NCI-H128 (cell line): ENCODE results near the gene PRAC1.

Experiments
- DNase-seq: peaks from one replicate; lab custom pipeline; 2025; ENCODE audit not compliant: unreplicated experiment; lab: John Stamatoyannopoulos, UW

Gene PRAC1

DNA sequence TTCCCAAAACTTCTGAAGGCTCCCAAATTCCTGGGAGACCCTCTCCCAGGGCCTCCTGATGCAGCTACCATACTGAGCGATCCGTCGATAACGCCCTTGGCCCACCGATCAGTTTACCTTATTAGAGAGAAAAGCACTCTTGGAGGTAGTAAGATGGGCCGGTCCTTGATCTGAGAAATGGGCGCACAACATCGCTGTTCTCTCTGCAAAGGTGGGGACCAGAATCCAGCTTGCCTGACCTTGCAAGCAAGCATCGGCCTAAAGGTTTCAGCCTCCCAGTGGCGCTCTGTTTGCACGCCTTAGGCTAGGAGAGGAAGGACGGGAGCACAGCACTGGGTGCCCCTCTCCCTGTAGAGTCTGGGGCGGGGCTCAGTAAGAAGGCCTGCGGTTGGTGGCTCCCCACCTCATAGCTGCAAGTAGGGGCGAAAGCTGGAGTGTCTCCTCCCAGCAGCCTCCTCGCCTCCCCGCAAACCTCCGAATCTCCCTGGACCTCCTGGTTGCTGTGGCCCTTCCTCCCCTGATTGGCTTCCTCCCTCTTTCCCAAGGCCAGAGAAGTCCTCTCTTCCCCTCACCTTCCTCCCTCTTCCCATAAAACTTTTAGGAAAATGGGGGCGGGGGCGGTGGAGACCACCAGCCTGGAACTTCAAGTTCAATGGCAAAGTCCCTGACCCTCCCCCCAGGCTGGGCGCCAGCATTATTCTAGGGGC lies at the start of gene PRAC1:
Gene PRAC1, minus strand, starts transcription at position 318 of the 707 bp plus-strand sequence. Its CDS starts 126 bp downstream, at position 192.
- DNase-seq, result no peak

DNA sequence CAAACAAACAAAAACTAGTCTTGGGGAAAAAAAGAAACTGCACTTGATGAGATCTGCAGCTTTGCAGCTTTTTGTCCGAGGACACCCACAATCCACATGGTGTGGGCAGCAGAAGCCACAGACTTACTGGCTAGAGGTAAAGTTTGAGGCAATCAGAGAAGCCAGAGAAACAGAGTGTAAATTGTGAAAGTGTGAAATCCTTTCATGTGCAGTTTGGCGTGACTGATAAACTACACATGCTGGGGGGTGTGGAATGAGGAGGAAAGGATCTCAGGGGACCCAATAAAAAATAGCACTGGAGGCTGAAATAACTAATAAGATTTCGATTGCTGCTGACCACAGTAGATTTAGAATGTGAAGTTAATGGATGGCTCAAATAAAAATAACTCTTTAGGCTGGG lies 48.6 kb upstream of the PRAC1 start:
- DNase-seq, result no peak

DNA sequence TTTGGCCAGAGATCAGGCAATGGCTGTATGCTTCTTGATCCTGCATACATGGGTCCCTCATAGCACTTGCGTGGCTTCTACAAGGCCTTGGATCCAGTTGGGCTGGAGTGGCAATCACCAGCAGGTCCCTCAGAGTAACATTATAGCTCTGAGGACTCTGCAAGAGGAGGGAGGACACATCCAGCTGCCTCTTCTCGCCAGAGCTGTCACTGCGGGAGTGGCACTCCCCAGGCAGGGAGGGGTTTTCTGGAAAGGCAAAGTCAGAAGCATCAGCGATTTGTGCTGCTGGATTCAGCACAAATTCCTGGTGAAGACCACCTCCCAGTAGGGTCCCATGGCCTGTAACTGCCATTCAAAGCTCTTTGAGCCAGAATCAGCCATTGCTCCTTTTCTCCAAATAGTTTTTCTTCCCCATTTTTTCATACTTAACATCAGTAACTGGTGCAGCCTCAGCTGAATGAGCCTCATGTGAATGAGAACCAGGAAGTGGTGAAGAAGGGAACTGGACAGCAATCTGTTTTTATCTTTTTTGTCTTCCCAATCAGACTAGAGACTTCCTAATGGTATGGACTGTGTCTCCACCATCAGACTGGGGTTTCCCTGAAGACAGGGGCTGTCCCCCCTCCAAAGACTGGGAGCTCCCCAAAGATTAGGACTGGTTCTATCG lies 46.8 kb upstream of the PRAC1 start:
- no peak for DNase-seq

DNA sequence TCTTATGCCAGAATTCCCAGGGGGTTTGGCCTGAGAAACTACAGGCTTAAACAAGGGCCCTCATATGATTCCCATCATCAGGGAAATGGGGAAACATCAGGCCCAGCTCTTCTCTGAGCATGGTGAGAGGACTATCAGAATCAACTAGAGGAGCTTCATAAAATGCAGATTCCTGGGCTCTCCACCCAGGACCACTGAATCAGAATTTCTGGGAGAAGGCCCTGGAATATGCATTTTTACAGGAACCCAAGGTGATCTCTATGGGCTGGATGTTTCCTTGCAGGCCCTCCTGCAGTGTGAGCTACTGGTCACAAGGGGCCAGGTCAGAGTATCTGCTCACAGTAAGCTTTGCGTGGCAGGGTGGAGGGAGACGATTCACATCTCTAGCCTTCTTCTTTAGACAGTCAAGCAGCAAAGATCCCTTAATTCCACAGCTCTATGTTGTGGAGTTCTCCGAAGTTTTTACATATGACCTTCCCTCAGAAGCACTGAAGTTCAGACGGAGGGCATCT lies 45.0 kb upstream of the PRAC1 start:
- DNase-seq, result no peak

DNA sequence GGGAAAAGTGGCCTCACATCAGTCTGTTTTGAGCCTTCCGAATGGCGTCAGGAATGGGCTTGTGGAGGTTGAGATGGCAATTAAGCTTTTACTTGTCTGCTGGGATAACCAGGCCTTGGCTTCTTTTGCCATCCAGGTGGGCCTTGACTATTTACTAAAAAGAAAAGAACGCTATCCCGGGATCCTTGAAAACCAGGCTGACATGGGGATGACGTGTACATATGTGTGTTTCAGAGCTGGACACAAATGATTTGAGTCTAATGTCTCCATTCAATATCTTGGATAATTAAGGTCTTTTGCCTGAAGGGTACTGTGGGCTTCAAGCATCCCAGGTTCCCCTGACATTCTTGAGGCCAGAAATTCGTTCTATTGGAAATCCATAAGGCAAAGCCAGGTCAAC lies 38.8 kb upstream of the PRAC1 start:
- DNase-seq, result no peak

DNA sequence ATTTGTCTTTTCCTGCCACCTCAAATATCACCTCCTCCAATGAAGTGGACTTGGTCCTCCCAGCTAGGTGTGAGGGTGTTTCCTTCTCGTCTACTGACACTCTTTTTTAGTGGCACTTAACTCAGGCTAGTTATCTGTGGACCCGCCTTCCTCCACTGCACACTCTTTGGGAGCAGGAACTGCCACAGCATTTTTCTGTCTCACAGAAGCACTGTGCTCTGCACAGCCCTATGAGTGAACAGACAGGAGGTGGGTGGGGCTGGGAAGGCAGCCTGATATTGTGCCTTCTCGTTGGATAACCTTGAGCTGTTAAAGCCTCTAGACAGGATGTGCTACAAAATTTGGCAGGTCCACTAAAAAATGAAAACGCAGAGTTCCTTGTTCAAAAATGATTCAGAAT lies 38.1 kb upstream of the PRAC1 start:
- DNase-seq, result no peak

DNA sequence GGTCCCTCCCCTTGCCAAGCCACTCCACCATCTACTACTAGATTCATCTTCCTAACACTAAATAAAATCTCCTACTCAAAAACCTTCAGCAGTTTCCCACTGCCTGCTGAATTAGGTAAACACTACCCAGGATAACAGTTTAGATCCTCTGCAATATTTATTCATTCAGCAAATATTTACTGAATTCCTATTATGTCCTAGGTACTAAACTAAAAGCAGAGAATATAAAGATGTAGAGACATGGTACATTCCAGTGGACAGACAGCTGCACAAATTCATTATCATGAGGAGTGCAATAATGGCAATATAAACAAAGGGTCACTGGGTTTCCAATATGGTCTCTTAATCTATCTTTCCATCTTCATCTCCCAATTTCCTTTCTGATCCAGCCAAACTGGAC lies 37.0 kb upstream of the PRAC1 start:
- DNase-seq, result no peak

DNA sequence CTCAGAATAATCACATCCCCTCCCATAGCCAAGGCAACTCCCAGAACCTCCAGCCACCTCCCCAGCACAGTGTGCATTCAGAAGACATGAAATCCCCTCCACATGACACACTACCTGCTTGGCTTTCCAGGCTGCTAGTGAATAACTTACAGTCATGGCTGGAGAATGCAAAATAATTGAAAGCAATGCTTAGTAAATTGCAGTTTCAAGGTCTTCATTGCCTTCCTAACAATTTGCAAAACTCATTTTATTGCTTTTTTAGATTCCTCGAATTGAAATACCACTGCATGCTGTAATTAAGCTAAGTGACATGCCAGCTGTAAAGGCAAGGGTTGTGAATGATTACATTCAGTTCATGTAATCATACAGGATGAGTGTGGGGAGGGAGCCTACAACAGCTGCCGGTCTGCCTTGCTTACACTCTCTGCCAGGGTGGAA lies 35.2 kb upstream of the PRAC1 start:
- DNase-seq, result no peak

DNA sequence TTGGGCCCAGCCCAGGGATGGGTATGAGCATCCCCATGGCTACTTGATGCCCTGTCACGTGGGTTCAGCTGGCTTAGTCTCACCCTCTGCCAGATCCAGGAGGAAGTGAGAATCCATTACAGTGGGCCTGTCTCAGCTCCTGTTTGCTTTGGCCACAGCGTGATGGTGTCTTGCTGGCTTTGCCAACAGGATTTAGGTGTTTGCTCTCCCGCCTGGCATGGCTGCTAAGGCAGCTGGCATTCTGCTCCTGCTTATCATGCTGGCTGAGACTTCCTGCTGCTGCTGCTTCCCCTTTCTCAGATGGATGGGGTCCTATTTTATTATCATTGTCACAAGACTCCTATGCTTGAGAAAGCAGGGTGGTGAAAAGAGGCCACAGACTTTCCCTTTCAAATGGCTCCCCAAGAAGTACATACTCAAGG lies 34.5 kb upstream of the PRAC1 start:
- no peak for DNase-seq

DNA sequence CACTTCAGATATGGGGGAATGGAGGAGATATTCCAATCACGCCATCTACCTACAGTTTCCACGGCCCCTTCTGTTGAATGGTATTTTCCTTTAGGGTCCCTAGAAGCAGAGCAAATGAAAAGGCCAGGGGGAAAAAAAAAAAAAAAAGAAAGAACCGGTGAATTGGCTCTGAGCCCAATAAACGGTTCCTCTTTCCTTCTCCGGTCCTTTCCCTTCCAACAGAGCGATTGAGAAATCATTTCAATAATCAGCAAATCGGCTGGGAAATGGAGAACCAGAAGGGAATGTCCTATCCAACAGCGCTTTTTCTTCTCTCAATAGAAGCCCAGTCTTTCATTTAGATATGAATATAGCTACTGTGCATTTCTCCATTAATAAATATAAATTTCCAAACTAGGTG lies 33.0 kb upstream of the PRAC1 start:
- no peak for DNase-seq

DNA sequence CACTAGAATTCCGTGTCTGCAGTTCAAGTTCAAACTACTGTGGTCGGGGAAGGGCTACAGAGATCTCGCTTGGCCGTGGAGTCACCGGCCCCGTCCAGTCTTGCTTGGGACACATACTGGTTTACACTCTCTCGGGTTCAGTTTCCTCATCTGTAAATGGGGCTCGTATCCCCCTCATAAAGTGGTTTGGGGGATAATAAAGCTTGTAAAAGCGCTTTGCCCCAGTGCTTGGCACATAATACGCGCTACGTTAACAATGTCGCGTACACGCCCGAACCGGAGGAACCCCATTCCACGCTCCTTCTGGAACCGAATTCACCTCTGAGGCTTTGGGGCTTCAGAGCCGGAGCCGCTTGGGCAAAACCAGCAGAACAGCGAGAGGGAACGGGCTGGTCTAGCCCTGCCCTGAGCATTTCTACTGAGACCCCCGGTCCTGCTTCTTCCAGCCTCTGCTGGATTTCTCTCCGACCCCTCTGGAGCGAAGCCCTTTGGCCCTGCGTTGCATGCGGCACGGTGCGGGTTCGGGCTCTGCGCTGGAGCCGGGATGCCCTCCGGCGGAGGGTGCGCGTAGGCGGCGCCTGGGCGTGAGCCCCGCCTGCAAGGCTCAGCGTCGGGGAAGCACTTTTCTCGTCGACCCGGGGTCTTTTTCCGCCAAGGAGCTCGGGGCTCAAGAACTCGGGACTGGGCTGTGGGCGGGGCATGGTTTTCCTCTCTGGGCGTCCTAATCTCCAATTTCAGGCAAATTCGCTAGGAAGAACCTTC lies 32.4 kb upstream of the PRAC1 start:
- DNase-seq, result no peak

DNA sequence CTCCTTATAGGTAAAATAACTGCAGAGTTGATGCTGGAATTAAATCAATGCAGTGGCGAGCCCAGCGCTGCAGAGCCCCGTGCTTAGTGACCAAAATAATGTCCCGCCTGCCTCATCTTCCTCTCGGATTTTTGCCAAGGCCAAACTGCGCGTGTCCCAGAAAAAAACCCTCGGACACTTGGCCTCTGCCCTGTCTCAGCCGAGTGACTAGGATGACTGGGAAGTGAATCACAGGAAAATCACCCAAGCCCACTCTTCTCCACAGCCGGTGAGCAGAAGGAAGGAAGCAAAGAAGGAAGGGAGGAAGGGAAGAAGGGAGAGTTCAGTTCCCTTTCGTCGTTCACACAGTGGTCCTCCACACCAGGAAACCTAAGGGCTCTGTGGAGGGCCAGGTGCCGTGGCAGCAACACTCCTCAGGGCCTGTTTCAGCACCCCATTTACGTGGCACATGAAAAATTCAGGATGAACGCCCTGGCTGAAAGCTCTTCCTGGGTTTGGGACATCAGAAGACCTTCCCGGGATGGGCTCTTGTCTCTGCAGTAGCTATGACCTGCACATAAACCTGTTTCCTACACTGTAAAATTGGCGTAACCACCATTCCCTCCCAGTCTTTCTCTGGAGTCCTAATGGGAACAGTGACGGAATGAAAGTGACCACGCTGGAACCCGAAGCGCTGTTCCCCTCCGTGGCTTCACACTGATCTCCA lies 31.6 kb upstream of the PRAC1 start:
- DNase-seq, result no peak

DNA sequence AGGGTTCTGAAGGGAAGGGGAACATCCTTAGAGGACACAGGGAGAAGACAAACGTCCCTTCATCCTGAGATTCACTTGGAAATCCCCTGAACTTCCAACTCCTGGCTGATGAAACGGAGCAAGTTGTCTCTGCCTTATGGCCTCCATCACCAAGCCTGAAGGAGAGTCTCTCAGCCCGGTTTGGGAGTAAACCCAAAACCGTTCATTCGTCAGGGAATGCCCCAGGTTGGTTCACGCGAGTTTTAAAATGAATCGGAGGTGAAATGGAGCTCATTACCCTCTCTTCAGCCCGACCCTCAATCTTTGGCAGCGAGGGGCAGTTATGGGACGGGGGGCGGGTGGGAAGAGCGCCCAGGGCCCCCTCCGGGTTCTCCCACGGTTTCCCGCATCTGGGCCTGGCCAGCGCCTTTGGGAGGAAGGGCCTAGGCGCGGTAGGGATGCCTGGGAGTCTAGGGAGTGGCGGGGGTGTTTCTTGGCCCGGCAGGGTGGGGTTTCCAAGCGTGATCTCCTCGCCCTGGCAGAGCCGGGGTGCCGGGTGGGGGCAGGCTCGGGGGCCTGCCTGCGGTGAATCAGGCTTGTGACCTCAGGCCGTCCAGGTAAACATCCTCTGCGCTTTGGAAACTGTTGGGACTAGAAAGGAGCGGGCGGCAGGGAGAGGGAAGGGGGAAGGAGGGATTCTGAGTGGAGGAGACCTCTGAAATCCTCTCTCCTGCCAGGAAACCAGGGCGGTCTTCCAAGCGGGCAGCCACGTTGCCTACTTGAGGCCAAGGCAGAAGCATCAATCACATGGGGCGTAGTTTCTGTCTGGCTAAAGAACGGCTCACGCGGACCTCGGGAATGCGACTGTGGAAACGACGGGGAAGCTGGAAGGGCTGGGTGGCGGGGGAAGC lies 30.3 kb upstream of the PRAC1 start:
- no peak for DNase-seq

DNA sequence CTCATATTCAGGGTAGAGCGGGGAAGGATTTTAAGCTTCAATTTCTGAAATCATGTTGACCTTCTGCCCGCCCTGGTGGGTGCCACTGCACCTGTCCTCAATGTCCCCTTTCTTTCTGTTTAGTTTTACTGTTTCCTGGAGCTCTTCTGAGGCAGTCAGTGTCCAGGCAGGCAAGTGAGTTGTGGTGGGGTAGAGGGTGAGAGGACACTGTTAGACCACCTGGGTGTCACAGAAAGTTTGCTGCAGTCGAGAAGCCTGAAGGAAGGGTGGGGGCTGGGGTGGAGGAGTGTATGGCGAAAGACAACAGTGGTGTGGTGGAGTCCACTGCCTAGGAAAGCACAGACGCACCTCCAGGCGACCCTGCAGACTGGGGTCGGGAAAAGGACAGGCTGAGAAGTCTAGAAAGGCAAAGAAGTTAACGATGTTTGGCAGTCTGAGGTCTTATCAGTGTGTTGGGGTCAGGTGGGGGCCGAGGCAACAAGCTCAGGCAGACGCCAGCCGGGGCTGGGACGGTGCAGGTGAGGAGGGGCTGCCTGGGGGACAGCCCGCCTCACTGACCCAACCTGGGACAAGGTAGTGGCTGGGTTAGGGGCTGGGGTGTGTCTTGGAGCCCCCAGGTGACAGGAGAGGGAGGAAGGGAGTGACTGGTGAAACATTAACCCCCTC lies 29.5 kb upstream of the PRAC1 start:
- no peak for DNase-seq

DNA sequence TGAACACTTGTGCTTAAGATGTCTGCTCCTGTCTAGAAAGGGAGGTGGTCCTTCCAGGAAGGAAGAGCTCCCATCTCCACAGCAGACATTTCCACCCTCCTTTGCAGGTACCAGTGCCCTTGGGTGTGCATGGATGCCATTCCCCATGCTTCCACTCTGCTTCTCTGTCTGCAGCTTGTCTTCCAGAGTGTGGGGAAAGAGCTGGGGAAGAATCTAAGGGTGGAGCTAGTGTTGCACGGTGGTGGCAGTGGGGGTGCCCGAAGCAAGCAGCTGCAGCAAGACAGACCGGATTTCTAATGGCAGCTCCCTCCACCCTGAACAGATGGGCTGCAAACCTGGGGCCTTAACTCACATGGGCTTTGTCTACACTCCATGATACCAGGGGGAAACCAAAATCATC lies 28.9 kb upstream of the PRAC1 start:
- no peak for DNase-seq

DNA sequence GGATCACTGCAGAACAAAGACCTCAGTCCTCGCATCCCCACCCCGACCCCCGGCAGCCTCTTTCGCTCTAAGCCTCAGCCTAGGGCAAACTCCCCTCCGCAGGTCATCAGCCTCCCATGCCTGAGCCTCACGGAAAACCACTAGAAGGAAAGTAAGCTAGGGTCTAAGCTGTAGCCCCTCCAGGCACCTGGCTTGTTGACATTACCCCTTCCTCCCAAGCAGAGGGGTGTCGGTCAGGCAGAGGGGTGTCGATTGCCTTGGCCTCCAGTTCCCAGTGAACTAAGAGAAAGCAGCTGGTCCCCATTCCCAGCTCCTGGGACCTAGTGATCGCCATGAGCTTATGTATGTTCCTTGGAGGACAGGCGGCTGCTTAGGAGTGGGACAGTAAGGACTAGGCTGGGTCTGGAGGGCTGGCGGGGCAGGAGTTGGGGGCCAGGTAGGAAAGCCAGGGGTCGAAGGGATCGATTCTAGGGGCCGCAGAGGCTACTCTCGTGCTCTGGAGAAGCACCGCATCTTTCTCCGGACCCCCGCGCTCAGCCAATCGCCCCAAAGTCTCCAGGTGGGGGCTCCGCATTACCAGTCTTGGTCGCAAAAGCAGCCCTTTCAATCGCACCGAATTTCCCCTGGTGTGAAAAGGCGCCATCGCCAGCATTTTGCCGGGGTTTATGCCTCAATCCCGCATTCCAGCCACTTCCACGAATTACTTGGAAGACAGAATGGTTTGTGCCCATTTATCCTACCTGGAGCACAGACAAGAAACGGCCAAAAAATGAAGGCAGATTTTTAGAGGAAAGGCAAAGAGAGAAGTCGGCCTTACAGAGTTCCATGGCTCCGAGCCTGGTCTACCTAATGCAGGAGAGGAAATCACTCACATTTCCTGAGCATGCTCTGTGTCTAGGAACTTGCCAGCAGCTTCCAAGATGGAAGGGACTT lies 27.6 kb upstream of the PRAC1 start:
- DNase-seq, result no peak

DNA sequence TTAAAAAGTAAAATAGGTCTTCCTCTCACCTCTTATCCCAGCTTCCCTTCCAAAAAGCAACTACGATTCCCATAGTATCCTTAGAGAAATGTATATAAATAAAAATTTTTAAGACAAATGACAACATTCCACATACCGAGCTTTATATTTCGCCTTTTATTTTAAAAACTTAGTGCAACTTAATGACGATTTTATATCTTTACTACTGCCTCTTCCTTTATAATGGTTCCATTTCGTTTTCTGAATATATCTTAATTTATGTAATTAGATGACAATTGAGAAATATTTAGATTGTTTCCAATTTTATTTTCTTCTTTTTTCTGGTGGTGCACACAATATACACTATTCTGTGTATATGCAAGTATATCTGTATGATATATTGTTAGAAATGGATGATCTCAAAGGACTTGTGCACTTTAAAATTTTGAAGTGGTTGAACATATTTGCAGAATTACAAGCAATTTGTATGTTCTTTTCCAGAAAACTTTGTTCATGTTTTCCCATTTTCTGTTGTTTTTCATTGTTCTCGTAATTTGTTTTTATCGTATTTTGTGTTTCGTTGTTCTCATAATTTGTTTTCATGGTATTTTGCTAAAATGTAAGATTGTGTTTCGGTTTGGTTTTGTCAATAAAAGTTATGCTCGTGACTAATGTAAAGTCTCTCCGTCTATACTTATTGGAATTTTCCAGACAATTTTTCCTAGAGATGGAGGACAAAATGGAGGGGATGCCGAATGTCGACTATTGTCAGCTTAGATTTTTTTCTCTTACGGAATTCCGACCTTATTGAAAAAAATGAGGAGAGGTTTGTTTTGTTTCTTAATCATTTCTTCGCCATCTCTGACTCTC lies 26.6 kb upstream of the PRAC1 start:
- no peak for DNase-seq
